GM12878 (cell line): Measurements from ENCODE around the gene COL5A1. TPM values are rescaled to one million over a fixed set of nuclear protein-coding genes. Genes with fewer than 3 reads are reported as not detected.

ENCODE experiments used
- ATAC-seq: fragments of 200-7000 bp; cut with Tn5 transposase; 3 replicates; pipeline ENCODE4 v1.9.1; 2020; ENCODE audit warnings: mild to moderate bottlenecking, moderate library complexity
- BruUV-seq: library from RNA; stranded (reverse); fragments of 400-500 nt; replicated peaks from 2 replicates; lab custom pipeline; 2021; lab: Mats Ljungman, UMichigan
- CTCF ChIA-PET: fragments of 300-600 bp; sonication (Branson Sonifier 250); formaldehyde crosslinking; extraction: SDS; loops from one replicate; lab custom pipeline; 2021; ENCODE audit warnings: inconsistent platforms; lab: Yijun Ruan, JAX
- POLR2A ChIA-PET: fragments of 350-600 bp; formaldehyde crosslinking; extraction: SDS; loops from one replicate; lab custom pipeline; 2021; ENCODE audit warnings: inconsistent platforms; lab: Charles Lee
- RAD21 ChIA-PET: fragments of 300-600 bp; sonication (Branson Sonifier 250); formaldehyde crosslinking; loops from one replicate; lab custom pipeline; 2023; ENCODE audit warnings: antibody characterized with exemption; ENCODE audit not compliant: unreplicated experiment; lab: Charles Lee
- SMC1A ChIA-PET: fragments of 300-600 bp; sonication (Branson Sonifier 250); formaldehyde crosslinking; loops from one replicate; lab custom pipeline; 2023; ENCODE audit not compliant: unreplicated experiment, uncharacterized antibody; lab: Charles Lee
- DNase-seq: peaks from one replicate; pipeline ENCODE4 v3.0.0-alpha.2; 2011; ENCODE audit warnings: low read depth, low spot score
- FAIRE-seq: peaks from 3 replicates; lab custom pipeline; 2011; peaks lifted over from hg19 to GRCh38; lab: Jason Lieb, UNC
- H2AFZ ChIP-seq: 2 replicates; pipeline ENCODE4 v1.6.0; 2011; ENCODE audit warnings: low read depth, low read length, control low read depth; ENCODE audit not compliant: control insufficient read depth
- H3K27ac ChIP-seq: 2 replicates; pipeline ENCODE4 v1.5.1; 2011; ENCODE audit warnings: control low read depth; ENCODE audit not compliant: control insufficient read depth, insufficient read depth
- H3K27me3 ChIP-seq, 2 experiments: replicated peaks in 1 of 2; 2 replicates each; pipeline versions ENCODE4 v1.6.0 to v1.6.1; 2011; ENCODE audit warnings: low read length in 1 of 2; ENCODE audit not compliant: control insufficient read depth in 2 of 2, insufficient read depth in 2 of 2
- H3K36me3 ChIP-seq, 2 experiments: 2 replicates each; pipeline ENCODE4 v1.5.1; 2011; ENCODE audit warnings: low read length in 1 of 2; ENCODE audit not compliant: control insufficient read depth in 2 of 2, insufficient read depth in 2 of 2
- H3K4me1 ChIP-seq: 2 replicates; pipeline ENCODE4 v1.6.1; 2011; ENCODE audit warnings: mild to moderate bottlenecking, low read length, moderate library complexity, mixed read lengths; ENCODE audit not compliant: control insufficient read depth, insufficient read depth
- H3K4me2 ChIP-seq: 2 replicates; pipeline ENCODE4 v1.6.0; 2011; ENCODE audit warnings: control low read depth; ENCODE audit not compliant: control insufficient read depth, insufficient read depth
- H3K4me3 ChIP-seq: fragments of 200-600 bp; sonication (generic); 2 replicates; pipeline ENCODE4 v1.5.1; 2016
- H3K79me2 ChIP-seq: 2 replicates; pipeline ENCODE4 v1.6.0; 2011; ENCODE audit warnings: low read length; ENCODE audit not compliant: control insufficient read depth, insufficient read depth
- H3K9ac ChIP-seq: 2 replicates; pipeline ENCODE4 v1.8.0; 2011; ENCODE audit warnings: low read length, control low read depth, mixed read lengths; ENCODE audit not compliant: control insufficient read depth, insufficient read depth
- H3K9me3 ChIP-seq: replicated peaks from 3 replicates; pipeline ENCODE4 v1.5.1; 2011; ENCODE audit warnings: mild to moderate bottlenecking, low read length; ENCODE audit not compliant: control insufficient read depth, insufficient read depth
- H4K20me1 ChIP-seq: 2 replicates; pipeline ENCODE4 v1.6.0; 2011; ENCODE audit not compliant: control insufficient read depth, insufficient read depth
- CBFB ChIP-seq: IDR thresholded peaks from 2 replicates; pipeline ENCODE4 v1.6.1; 2016; ENCODE audit warnings: antibody characterized with exemption, low read depth
- EED ChIP-seq: sonication (generic); IDR thresholded peaks from 2 replicates; pipeline ENCODE4 v1.6.1; 2016; ENCODE audit warnings: antibody characterized with exemption, low read depth
- IRF4 ChIP-seq: IDR thresholded peaks from 2 replicates; pipeline ENCODE4 v1.6.1; 2011; ENCODE audit warnings: low read depth, low read length
- SMC3 ChIP-seq: IDR thresholded peaks from 2 replicates; pipeline ENCODE4 v1.6.1; 2011; ENCODE audit warnings: low read length, improper control_type of control experiment, borderline replicate concordance
- WGBS: methylation state at CpG from one replicate; pipeline ENCODE4 v1.1.6; 2016; ENCODE audit warnings: low lambda C conversion rate; ENCODE audit not compliant: insufficient replicate concordance, insufficient coverage; ENCODE audit errors: missing lambda C conversion rate; 5-methylcytosine and 5-hydroxymethylcytosine counted together
- in situ Hi-C: fragments of 300-500 bp; cut with MboI; formaldehyde crosslinking; loops from 9 replicates; pipeline ENCODE4 v1.14.3; 2018; ENCODE audit warnings: mixed read lengths
- intact Hi-C: fragments of 100-400 bp; cut with micrococcal nuclease; formaldehyde crosslinking; loops from one replicate; pipeline ENCODE4 v1.14.2; 2022; ENCODE audit not compliant: unreplicated experiment
- polyA plus RNA-seq, 11 experiments: library from polyadenylated mRNA; depleted of rRNA in 4 of 11; unstranded in 6 of 11; stranded (reverse) in 5 of 11; fragments of >200 nt; fragmentation: Nextera tagmentation in 4 of 11; fragmentation: Illumina TruSeq in 1 of 11; extraction: Ambion mirVana in 4 of 11; extraction: Trizol in 1 of 11; gene quantifications; 1 replicate in 1 of 11; 2 replicates in 10 of 11; pipeline versions ENCODE4 v1.2.1 to v1.2.3, GENCODE V29; 2011 to 2016; ENCODE audit warnings: inconsistent platforms in 2 of 11, missing spikeins in 2 of 11, low read depth in 1 of 11
- total RNA-seq, 4 experiments: library from RNA; depleted of rRNA in 3 of 4; stranded (reverse); fragments of >200 nt in 3 of 4; fragmentation: Illumina TruSeq in 1 of 4; extraction: Trizol in 1 of 4; gene quantifications; 2 replicates each; pipeline versions ENCODE4 v1.2.1 to v1.2.3, GENCODE V29; 2013 to 2021
- TF ChIP-seq, protein P1 (sequence below): IDR thresholded peaks from 2 replicates; pipeline ENCODE4 v1.6.1; 2011; ENCODE audit warnings: mild to moderate bottlenecking, low read depth, low read length, moderate library complexity; ENCODE audit not compliant: insufficient replicate concordance
- TF ChIP-seq, protein P2 (sequence below): IDR thresholded peaks from 2 replicates; pipeline ENCODE4 v1.6.1; 2011; ENCODE audit warnings: low read depth, low read length, improper control_type of control experiment, borderline replicate concordance
- TF ChIP-seq, protein P3 (sequence below): fragments of 450-650 bp; formaldehyde crosslinking; IDR thresholded peaks from 2 replicates; pipeline ENCODE4 v1.4.0; 2020; ENCODE audit warnings: mild to moderate bottlenecking, moderate library complexity

Gene COL5A1
- total and polyA plus RNA-seq, 10 of the 15 experiments (the other 5 are each of a cell fraction or from before 2014, with no cell fraction given): under 0.01 to 0.15 (median 0.13) TPM; not detected in 4

DNA sequence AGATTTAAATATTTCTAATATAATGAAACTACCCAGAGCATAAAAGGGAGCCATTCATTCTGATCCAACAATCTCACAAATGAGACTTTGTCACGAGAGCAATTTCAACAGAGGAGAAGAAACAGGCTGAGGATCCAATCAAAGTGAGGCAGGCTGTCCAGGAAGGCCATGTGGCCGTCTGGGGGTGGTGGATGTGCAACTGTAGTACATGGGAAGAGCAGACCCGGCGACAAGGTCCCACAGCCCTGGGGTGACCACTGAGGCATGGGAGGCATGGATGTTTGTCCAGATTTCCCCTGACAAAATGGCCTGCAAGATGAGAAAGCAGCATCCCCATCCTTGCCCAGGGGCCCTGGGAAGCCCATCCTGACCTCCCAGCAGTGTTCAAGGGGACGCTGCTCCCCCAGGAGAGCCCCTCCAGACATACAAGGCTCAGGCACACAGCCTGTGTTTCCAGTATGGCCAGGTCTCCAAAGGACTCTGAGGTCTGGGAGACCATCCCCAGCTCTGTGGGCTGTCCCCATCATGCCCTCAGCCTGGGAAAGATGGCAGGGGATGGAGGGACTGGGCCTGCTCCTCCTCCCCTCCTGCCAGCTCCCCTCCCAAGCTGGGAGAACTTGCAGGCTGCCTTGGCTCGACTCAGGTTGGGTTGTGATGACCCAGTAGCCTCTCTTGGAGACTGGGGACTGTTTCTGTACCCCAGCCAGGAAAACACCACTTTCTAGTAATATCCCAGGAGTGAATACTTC is 211.5 kb downstream of the COL5A1 start:
- Histone ChIP-seq H3K36me3 (no peaks in the 10 kb centered on the region), H3K79me2 (no peaks in the 10 kb centered on the region), H3K4me2 (no peak overlapping the region), H3K9ac (no peak overlapping the region), H3K4me1 (peaks cover 14% of the 10 kb centered on the region), H3K27ac (no peak overlapping the region), H4K20me1 (no peaks in the 10 kb centered on the region), H3K27me3 (no peaks in the 10 kb centered on the region), H3K9me3 (peaks cover 10% of the 10 kb centered on the region), H2AFZ (no peak overlapping the region), H3K4me3 (no peak overlapping the region)
- POLR2A ChIA-PET: no interaction called here
- 20% methylated on average over 6 of the region's 6 CpGs for WGBS
- SMC1A ChIA-PET: no interaction called here
- intact Hi-C loops (no loop called here), in situ Hi-C loops (no loop called here)
- TF ChIP-seq EED (no peak), CBFB (no peak)
- TF ChIP-seq, protein P1, sequence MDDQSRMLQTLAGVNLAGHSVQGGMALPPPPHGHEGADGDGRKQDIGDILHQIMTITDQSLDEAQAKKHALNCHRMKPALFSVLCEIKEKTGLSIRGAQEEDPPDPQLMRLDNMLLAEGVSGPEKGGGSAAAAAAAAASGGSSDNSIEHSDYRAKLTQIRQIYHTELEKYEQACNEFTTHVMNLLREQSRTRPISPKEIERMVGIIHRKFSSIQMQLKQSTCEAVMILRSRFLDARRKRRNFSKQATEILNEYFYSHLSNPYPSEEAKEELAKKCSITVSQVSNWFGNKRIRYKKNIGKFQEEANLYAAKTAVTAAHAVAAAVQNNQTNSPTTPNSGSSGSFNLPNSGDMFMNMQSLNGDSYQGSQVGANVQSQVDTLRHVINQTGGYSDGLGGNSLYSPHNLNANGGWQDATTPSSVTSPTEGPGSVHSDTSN: no peak
- TF ChIP-seq, protein P2, sequence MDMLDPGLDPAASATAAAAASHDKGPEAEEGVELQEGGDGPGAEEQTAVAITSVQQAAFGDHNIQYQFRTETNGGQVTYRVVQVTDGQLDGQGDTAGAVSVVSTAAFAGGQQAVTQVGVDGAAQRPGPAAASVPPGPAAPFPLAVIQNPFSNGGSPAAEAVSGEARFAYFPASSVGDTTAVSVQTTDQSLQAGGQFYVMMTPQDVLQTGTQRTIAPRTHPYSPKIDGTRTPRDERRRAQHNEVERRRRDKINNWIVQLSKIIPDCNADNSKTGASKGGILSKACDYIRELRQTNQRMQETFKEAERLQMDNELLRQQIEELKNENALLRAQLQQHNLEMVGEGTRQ: no peak
- FAIRE-seq (no peak), ATAC-seq (no peak), DNase-seq (no peak)
- RAD21 ChIA-PET: no interaction called here
- no TSS peak for BruUV-seq
- CTCF ChIA-PET: no interaction called here

DNA sequence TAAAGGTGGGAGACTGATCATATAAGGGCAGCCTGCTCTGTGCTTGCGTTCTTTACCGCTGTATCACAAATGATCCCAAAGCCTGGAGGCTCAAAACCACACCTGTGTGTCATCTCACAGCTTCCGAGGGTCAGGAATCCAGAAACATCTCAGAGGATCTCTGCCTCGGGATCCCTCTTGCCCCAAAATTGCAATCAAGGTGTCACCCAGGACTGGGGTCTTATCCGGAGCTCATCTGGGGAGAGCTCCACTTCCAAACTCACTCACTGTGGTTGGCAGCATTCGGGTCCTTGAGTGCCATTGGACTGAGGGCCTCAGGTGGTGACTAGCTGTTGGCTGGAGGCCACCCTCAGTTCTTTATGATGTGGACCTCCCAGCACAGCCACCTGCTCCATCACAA is 212.3 kb downstream of the COL5A1 start:
- H3K4me3 ChIP-seq: no peak overlapping the region
- ATAC-seq (no peak), DNase-seq (no peak), FAIRE-seq (no peak)
- no peaks in the 10 kb centered on the region for H3K79me2 ChIP-seq
- H4K20me1 ChIP-seq: no peaks in the 10 kb centered on the region
- H3K27me3 ChIP-seq: no peaks in the 10 kb centered on the region
- H3K36me3 ChIP-seq: no peaks in the 10 kb centered on the region
- no peak overlapping the region for H3K4me2 ChIP-seq
- in situ Hi-C loops (no loop called here), intact Hi-C loops (no loop called here)
- ChIA-PET SMC1A (no interaction called here), RAD21 (no interaction called here), CTCF (no interaction called here), POLR2A (no interaction called here)
- no peak overlapping the region for H3K27ac ChIP-seq
- peaks cover 20% of the 10 kb centered on the region for H3K4me1 ChIP-seq
- peaks cover 10% of the 10 kb centered on the region for H3K9me3 ChIP-seq
- no TSS peak for BruUV-seq
- H2AFZ ChIP-seq: no peak overlapping the region
- 39% methylated on average over 6 of the region's 6 CpGs for WGBS
- no peak overlapping the region for H3K9ac ChIP-seq
- TF ChIP-seq IRF4 (no peak), SMC3 (no peak)
- TF ChIP-seq, protein P3, sequence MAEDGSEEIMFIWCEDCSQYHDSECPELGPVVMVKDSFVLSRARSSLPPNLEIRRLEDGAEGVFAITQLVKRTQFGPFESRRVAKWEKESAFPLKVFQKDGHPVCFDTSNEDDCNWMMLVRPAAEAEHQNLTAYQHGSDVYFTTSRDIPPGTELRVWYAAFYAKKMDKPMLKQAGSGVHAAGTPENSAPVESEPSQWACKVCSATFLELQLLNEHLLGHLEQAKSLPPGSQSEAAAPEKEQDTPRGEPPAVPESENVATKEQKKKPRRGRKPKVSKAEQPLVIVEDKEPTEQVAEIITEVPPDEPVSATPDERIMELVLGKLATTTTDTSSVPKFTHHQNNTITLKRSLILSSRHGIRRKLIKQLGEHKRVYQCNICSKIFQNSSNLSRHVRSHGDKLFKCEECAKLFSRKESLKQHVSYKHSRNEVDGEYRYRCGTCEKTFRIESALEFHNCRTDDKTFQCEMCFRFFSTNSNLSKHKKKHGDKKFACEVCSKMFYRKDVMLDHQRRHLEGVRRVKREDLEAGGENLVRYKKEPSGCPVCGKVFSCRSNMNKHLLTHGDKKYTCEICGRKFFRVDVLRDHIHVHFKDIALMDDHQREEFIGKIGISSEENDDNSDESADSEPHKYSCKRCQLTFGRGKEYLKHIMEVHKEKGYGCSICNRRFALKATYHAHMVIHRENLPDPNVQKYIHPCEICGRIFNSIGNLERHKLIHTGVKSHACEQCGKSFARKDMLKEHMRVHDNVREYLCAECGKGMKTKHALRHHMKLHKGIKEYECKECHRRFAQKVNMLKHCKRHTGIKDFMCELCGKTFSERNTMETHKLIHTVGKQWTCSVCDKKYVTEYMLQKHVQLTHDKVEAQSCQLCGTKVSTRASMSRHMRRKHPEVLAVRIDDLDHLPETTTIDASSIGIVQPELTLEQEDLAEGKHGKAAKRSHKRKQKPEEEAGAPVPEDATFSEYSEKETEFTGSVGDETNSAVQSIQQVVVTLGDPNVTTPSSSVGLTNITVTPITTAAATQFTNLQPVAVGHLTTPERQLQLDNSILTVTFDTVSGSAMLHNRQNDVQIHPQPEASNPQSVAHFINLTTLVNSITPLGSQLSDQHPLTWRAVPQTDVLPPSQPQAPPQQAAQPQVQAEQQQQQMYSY: no peak
